ENCODE measurements around the gene TNFSF15. TPM values are rescaled to one million over a fixed set of nuclear protein-coding genes. Genes with fewer than 3 reads are reported as not detected.

Gene TNFSF15
- total RNA-seq, 1 donor from 2014 or later = 1.4 TPM

DNA sequence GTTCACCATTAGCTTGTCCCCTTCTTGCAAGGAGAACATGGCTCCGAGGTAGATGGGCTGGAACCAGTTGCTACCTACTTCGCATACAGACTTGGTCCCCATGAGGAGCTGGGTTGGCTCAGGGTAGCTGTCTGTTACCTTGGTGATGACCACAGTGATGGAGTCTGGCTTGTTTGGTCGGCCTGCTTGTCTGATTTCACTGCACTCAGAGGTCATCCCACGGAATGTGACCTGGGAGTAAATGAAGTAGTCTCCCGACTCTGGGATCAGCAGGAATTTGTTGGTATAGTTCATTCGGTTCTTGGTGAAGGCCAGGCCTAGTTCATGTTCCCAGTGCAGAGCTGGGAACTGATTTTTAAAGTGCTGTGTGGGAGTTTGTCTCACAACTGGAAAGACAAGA, 15.3 kb downstream of the TNFSF15 start:
- no peaks in the 10 kb centered on the region for H3K27me3 Mint-ChIP-seq
- no peak overlapping the region for H3K27ac Mint-ChIP-seq
- intact Hi-C loops (cut with micrococcal nuclease) = no loop called here
- H3K4me3 Mint-ChIP-seq = no peak overlapping the region
- H3K36me3 Mint-ChIP-seq (ENCODE audit: low read depth) = peaks cover 32% of the 10 kb centered on the region
- DNase-seq = no peak
- H3K9me3 Mint-ChIP-seq = peaks cover 14% of the 10 kb centered on the region
- no peaks in the 10 kb centered on the region for H3K4me1 Mint-ChIP-seq

- H3K27me3 Mint-ChIP-seq = peaks cover 5% of the 10 kb centered on the region
- peaks cover 17% of the 10 kb centered on the region for H3K9me3 Mint-ChIP-seq
- no peak overlapping the region for H3K4me3 Mint-ChIP-seq
- peaks cover 32% of the 10 kb centered on the region for H3K36me3 Mint-ChIP-seq (ENCODE audit: low read depth)
- intact Hi-C loops (cut with micrococcal nuclease) = no loop called here
- no peak overlapping the region for H3K27ac Mint-ChIP-seq
- H3K4me1 Mint-ChIP-seq = no peaks in the 10 kb centered on the region
- no peak for DNase-seq
Measured at GRCh38 chr9:114789006-114789405, 16.8 kb downstream of the TNFSF15 start.

DNA sequence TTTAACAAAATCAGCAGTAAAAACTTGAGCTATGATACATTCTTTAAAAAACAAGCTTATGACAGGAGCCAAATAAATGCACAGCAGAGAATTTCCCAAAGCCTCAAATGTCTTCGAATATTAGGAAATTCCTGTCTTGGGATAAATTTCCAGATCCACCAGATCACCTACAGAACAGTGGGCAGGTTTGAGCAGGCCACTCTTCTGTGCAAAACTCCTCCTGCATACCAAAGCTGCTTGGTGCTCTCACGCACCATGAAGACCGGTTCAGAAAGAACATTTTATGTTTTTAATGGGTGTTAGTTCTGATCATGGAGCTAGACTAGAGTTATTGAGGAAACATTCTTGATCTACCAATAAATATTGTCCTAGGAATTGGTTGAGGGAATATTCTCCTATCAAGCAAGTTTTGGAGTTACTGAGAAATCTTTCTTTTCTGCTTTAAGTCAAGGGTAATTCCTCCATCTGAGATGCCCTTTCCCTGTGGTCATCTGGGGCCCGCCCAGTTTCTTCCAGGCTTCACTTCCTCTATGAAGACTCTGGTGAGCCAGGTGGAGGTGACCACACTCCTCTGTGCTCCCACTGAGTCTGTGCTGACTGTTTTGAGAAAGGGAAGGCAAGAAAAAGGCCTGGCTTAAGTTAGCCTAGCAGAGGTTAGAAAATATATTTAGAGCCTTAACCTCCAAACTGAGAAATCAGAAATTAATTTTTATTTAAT, 17.9 kb downstream of the TNFSF15 start:
- H3K4me3 Mint-ChIP-seq = no peak overlapping the region
- DNase-seq = no peak
- peaks cover 5% of the 10 kb centered on the region for H3K27me3 Mint-ChIP-seq
- intact Hi-C loops (cut with micrococcal nuclease) = no loop called here
- H3K27ac Mint-ChIP-seq = no peak overlapping the region
- H3K9me3 Mint-ChIP-seq = peaks cover 15% of the 10 kb centered on the region
- H3K4me1 Mint-ChIP-seq = no peaks in the 10 kb centered on the region
- H3K36me3 Mint-ChIP-seq (ENCODE audit: low read depth) = peaks cover 29% of the 10 kb centered on the region

DNA sequence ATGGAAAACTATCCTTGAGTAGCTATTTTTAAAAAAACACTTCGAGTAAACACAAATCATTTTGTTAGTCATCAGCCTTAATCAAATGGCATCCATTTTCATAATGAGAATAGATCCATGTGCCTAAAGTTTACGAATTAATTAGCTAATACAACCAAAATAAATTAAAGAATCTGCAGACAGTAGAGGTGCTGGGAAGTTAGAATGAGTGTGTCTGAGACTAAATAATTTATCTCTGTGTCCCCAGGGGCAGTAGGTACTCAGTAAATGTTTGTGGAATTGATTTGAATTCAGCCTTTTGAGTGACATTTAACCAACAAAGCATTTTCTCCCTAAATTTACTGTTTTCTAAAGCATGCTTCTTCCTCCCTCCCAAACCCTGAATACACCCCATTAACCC, 18.6 kb downstream of the TNFSF15 start:
- no peak overlapping the region for H3K27ac Mint-ChIP-seq
- H3K27me3 Mint-ChIP-seq = peaks cover 5% of the 10 kb centered on the region
- H3K9me3 Mint-ChIP-seq = peaks cover 16% of the 10 kb centered on the region
- intact Hi-C loops (cut with micrococcal nuclease) = no loop called here
- peaks cover 27% of the 10 kb centered on the region for H3K36me3 Mint-ChIP-seq (ENCODE audit: low read depth)
- DNase-seq = no peak
- H3K4me1 Mint-ChIP-seq = no peaks in the 10 kb centered on the region
- no peak overlapping the region for H3K4me3 Mint-ChIP-seq

DNA sequence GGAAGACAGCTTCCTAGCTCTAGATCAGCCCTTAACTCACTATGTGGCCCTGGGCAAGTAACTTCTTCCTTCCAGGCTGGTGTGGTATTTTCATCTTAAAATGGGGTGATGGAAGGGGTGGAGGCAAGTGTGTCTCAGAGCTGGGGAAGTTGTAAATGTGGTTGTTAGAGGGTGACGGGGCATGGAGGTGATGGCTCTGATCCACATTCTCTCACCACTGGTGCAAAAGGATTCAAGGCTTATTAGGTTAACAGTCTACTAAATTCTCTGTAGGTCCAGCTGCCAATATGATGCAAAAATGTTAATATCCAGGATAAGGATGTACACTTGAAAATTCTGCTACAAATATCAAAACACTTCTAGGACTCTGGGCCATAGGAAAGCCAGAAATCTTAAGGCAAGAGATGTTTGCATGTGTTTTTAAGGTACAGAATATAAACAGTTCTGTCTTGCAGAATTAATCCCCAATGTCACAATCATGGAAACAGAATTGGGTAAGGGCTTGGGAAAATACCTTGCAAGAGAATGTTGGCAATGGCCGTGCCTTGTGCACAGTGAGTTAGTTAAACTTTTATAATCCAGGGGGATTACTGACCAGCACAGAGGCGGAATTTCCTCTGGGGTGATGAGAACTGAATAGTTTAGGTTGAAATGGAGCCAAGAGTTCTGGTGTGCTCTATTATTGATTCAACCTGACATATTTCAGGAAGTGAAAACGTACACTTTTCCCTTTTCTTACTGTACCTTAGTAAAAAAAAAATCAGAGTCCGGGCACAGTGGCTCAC, 19.8 kb downstream of the TNFSF15 start:
- intact Hi-C loops (cut with micrococcal nuclease) = no loop called here
- no peak for DNase-seq
- H3K4me1 Mint-ChIP-seq = no peaks in the 10 kb centered on the region
- no peak overlapping the region for H3K27ac Mint-ChIP-seq
- peaks cover 14% of the 10 kb centered on the region for H3K9me3 Mint-ChIP-seq
- peaks cover 5% of the 10 kb centered on the region for H3K27me3 Mint-ChIP-seq
- no peak overlapping the region for H3K4me3 Mint-ChIP-seq
- H3K36me3 Mint-ChIP-seq (ENCODE audit: low read depth) = peaks cover 17% of the 10 kb centered on the region

GRCh38 chr9:114784721-114785279, 21.0 kb downstream of the TNFSF15 start:
- intact Hi-C loops (cut with micrococcal nuclease) = no loop called here
- no peak overlapping the region for H3K4me3 Mint-ChIP-seq
- DNase-seq = no peak
- H3K27me3 Mint-ChIP-seq = peaks cover 5% of the 10 kb centered on the region
- peaks cover 4% of the 10 kb centered on the region for H3K36me3 Mint-ChIP-seq (ENCODE audit: low read depth)
- H3K4me1 Mint-ChIP-seq = no peaks in the 10 kb centered on the region
- H3K27ac Mint-ChIP-seq = no peak overlapping the region
- peaks cover 14% of the 10 kb centered on the region for H3K9me3 Mint-ChIP-seq

DNA sequence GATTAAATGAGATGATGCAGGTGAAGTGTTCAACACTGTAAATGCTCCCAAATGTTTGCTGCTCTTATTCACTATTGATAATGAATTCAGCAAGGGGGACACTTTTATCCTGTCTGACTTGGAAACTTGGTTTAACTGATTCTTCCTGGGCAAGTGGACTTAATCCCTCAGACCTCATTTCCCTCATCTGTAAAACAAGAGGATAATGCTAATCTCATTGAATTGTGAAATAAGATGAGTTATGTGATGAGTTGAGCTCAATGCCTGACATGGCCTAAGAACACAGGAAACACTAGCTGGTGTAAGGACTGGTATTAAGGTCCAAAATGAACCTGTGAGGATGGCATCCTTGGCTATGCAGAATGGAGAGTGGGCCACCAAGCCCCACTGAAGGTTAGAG, 23.3 kb downstream of the TNFSF15 start:
- H3K9me3 Mint-ChIP-seq = peaks cover 14% of the 10 kb centered on the region
- H3K4me1 Mint-ChIP-seq = peaks cover 4% of the 10 kb centered on the region
- peaks cover 8% of the 10 kb centered on the region for H3K27me3 Mint-ChIP-seq
- H3K27ac Mint-ChIP-seq = no peak overlapping the region
- intact Hi-C loops (cut with micrococcal nuclease) = no loop called here
- no peak overlapping the region for H3K4me3 Mint-ChIP-seq
- H3K36me3 Mint-ChIP-seq (ENCODE audit: low read depth) = no peaks in the 10 kb centered on the region
- DNase-seq = no peak

- no peak overlapping the region for H3K27ac Mint-ChIP-seq
- H3K4me1 Mint-ChIP-seq = peaks cover 23% of the 10 kb centered on the region
- H3K36me3 Mint-ChIP-seq (ENCODE audit: low read depth) = no peaks in the 10 kb centered on the region
- H3K27me3 Mint-ChIP-seq = peaks cover 8% of the 10 kb centered on the region
- H3K4me3 Mint-ChIP-seq = no peak overlapping the region
- no peak for DNase-seq
- H3K9me3 Mint-ChIP-seq = peaks cover 17% of the 10 kb centered on the region
- intact Hi-C loops (cut with micrococcal nuclease) = no loop called here
Measured at GRCh38 chr9:114779352-114779845, 26.4 kb downstream of the TNFSF15 start.

- H3K27me3 Mint-ChIP-seq = peaks cover 5% of the 10 kb centered on the region
- H3K4me3 Mint-ChIP-seq = no peak overlapping the region
- no peak overlapping the region for H3K27ac Mint-ChIP-seq
- peaks cover 27% of the 10 kb centered on the region for H3K4me1 Mint-ChIP-seq
- H3K9me3 Mint-ChIP-seq = peaks cover 11% of the 10 kb centered on the region
- peak; percentile 75 for DNase-seq
- intact Hi-C loops (cut with micrococcal nuclease) = no loop called here
- no peaks in the 10 kb centered on the region for H3K36me3 Mint-ChIP-seq (ENCODE audit: low read depth)
Measured at GRCh38 chr9:114777821-114778609, 27.8 kb downstream of the TNFSF15 start.

GRCh38 chr9:114776683-114777399, 29.0 kb downstream of the TNFSF15 start:
- H3K9me3 Mint-ChIP-seq = peaks cover 8% of the 10 kb centered on the region
- H3K27ac Mint-ChIP-seq = no peak overlapping the region
- peaks cover 5% of the 10 kb centered on the region for H3K27me3 Mint-ChIP-seq
- peak overlapping the region; percentile 14 for H3K4me3 Mint-ChIP-seq
- no peaks in the 10 kb centered on the region for H3K36me3 Mint-ChIP-seq (ENCODE audit: low read depth)
- no peak for DNase-seq
- peaks cover 27% of the 10 kb centered on the region for H3K4me1 Mint-ChIP-seq
- intact Hi-C loops (cut with micrococcal nuclease) = no loop called here

GRCh38 chr9:114775981-114776380, 29.9 kb downstream of the TNFSF15 start:
- intact Hi-C loops (cut with micrococcal nuclease) = no loop called here
- Mint-ChIP-seq H3K4me1 (peaks cover 27% of the 10 kb centered on the region), H3K27me3 (peaks cover 5% of the 10 kb centered on the region), H3K4me3 (no peak overlapping the region), H3K9me3 (peaks cover 2% of the 10 kb centered on the region), H3K27ac (no peak overlapping the region), H3K36me3 (ENCODE audit: low read depth) (no peaks in the 10 kb centered on the region)
- DNase-seq = no peak

DNA sequence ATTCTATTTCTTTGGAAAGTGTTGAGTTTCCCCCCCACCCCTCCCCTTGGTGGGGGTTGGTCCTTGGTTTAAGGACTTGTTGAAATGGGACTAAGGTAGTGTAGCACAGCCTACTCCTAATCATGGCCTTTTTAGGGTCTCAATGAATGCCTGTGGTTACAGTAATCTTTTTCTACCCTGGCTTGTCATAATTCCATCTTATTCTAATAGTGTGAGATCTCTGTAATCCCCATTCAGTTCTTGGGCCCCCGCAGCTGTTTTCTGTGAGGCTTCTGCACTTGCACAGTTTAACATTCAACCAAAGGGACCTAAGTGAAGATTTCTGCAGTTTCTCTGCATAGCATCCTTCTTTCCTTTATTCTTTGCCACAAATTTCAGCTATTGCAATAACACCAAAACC, 30.7 kb downstream of the TNFSF15 start:
- no peak for DNase-seq
- intact Hi-C loops (cut with micrococcal nuclease) = no loop called here
- Mint-ChIP-seq H3K4me1 (peaks cover 30% of the 10 kb centered on the region), H3K4me3 (no peak overlapping the region), H3K27ac (no peak overlapping the region), H3K27me3 (peaks cover 5% of the 10 kb centered on the region), H3K36me3 (ENCODE audit: low read depth) (peaks cover 3% of the 10 kb centered on the region), H3K9me3 (peaks cover 2% of the 10 kb centered on the region)

DNA sequence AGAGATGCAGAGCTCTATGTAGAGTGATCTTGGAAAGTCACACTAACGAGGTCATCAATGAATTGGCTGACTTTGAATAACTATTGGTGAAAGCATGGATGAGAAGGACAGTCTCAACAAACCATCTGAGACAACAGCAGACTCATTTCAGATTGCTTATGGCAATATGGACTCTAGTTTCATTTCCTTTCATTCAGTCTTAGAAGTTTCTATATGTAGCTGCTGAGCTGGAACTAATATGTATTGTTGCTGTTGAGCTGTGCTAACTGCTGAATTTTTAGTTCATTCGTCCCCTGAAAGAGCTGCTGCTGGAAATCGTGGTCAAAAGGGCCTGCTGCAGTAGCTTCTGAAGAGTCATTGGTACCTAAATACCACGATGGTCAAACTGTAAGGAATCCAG, 31.3 kb downstream of the TNFSF15 start:
- no peak for DNase-seq
- peaks cover 30% of the 10 kb centered on the region for H3K4me1 Mint-ChIP-seq
- H3K4me3 Mint-ChIP-seq = peak overlapping the region; percentile 9
- H3K36me3 Mint-ChIP-seq (ENCODE audit: low read depth) = peaks cover 3% of the 10 kb centered on the region
- peaks cover 2% of the 10 kb centered on the region for H3K9me3 Mint-ChIP-seq
- peaks cover 5% of the 10 kb centered on the region for H3K27me3 Mint-ChIP-seq
- peak overlapping the region; percentile 2 for H3K27ac Mint-ChIP-seq
- intact Hi-C loops (cut with micrococcal nuclease) = no loop called here
